ENCODE results near the gene NEFH. TPM values are rescaled to one million over a fixed set of nuclear protein-coding genes. Genes with fewer than 3 reads are reported as not detected.

The NEFH gene
- polyA plus RNA-seq, 1 of the 3 experiments (the other 2 are of a cell fraction) = 3.5 TPM

GRCh38 chr22:29481265-29482000 is 1.4 kb downstream of the NEFH start:
- H3K9me2 ChIP-seq = no peaks in the 10 kb centered on the region
- no peak overlapping the region for H3K27ac ChIP-seq (ENCODE audit: low read depth in 2 of 2, low read length in 1 of 2)
- 53% methylated on average over 14 of the region's 15 CpGs for WGBS (ENCODE audit: low lambda C conversion rate)
- H3K79me2 ChIP-seq (ENCODE audit: insufficient read depth) = no peaks in the 10 kb centered on the region
- peak overlapping the region; percentile 35 to 47; a peak in 2 of 4 replicates for H3K4me3 ChIP-seq (ENCODE audit: low read depth in 2 of 2, low read length in 1 of 2)
- DNase-seq = no peak
- CTCF ChIA-PET = interaction anchor here (0.6 to 3.0 kb wide), 11 partner anchors 10 to 314 kb away, joined by 3 to 12 read pairs (median 3); partner anchors contain the start of gene THOC5
- H3K9me3 ChIP-seq = no peaks in the 10 kb centered on the region
- H4K20me1 ChIP-seq (ENCODE audit: insufficient read depth) = 0 out of 2 replicates have a peak, but pooled peaks cover 5% of the 10 kb centered on the region
- POLR2A ChIA-PET = interaction anchor here (0.5 to 1.7 kb wide), 7 partner anchors 9 to 138 kb away, joined by 3 to 13 read pairs (median 4); partner anchors contain the start of gene THOC5
- peak overlapping the region; percentile 75 for H3K4me2 ChIP-seq
- peaks cover 0 to 32% of the 10 kb centered on the region in 2 experiments; a peak in 1 of 4 replicates for H3K4me1 ChIP-seq (ENCODE audit: control insufficient read depth in 1 of 2, insufficient read depth in 2 of 2, low read depth in 1 of 2, low read length in 1 of 2)
- no peaks in the 10 kb centered on the region for H3F3A ChIP-seq (replicated peaks; ENCODE audit: insufficient read depth)
- no peak for TF ChIP-seq REST (IDR thresholded peaks at IDR 0.05; ENCODE audit: low read depth, low read length)
- TF ChIP-seq TEAD4 (IDR thresholded peaks at IDR 0.05; ENCODE audit: borderline replicate concordance, insufficient read depth) = no peak
- TF ChIP-seq, protein P1, sequence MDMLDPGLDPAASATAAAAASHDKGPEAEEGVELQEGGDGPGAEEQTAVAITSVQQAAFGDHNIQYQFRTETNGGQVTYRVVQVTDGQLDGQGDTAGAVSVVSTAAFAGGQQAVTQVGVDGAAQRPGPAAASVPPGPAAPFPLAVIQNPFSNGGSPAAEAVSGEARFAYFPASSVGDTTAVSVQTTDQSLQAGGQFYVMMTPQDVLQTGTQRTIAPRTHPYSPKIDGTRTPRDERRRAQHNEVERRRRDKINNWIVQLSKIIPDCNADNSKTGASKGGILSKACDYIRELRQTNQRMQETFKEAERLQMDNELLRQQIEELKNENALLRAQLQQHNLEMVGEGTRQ (IDR thresholded peaks at IDR 0.05; ENCODE audit: borderline replicate concordance, low read depth, low read length) = no peak
- no peak for TF ChIP-seq EP300 (IDR thresholded peaks at IDR 0.05; ENCODE audit: borderline replicate concordance in 1 of 2, low read depth in 1 of 2, low read length in 1 of 2)
- TF ChIP-seq TAF1 (IDR thresholded peaks at IDR 0.05; ENCODE audit: borderline replicate concordance, low read depth, low read length) = no peak
- TF ChIP-seq, protein P2, sequence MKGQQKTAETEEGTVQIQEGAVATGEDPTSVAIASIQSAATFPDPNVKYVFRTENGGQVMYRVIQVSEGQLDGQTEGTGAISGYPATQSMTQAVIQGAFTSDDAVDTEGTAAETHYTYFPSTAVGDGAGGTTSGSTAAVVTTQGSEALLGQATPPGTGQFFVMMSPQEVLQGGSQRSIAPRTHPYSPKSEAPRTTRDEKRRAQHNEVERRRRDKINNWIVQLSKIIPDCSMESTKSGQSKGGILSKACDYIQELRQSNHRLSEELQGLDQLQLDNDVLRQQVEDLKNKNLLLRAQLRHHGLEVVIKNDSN (IDR thresholded peaks at IDR 0.05; ENCODE audit: borderline replicate concordance, low read depth) = no peak
- no peak for TF ChIP-seq RAD21 (IDR thresholded peaks at IDR 0.05; ENCODE audit: low read length)
- TF ChIP-seq MEF2A (IDR thresholded peaks at IDR 0.05; ENCODE audit: borderline replicate concordance, low read depth) = no peak
- TF ChIP-seq JUND (IDR thresholded peaks at IDR 0.05) = no peak
- no peak for TF ChIP-seq RXRA (IDR thresholded peaks at IDR 0.05; ENCODE audit: borderline replicate concordance, low read depth)
- TF ChIP-seq MXI1 (IDR thresholded peaks at IDR 0.05; ENCODE audit: low read depth, low read length) = no peak; the same call in 1 of the 2 replicates
- H2AFZ ChIP-seq (ENCODE audit: low read depth) = peak overlapping the region; percentile 41; the same call in 1 of the 2 replicates
- H3K36me3 ChIP-seq (replicated peaks in 1 of 2; ENCODE audit: control insufficient read depth in 1 of 2, insufficient read depth in 2 of 2, low read length in 1 of 2) = no peaks in the 10 kb centered on the region
- H3K9ac ChIP-seq = no peak overlapping the region
- H3K27me3 ChIP-seq (ENCODE audit: insufficient read depth) = peaks cover 9% of the 10 kb centered on the region; the same call in 1 of the 2 replicates
